ENCODE results near the gene HCN3.
A peak's percentile ranks its signal among the peaks of the same experiment; 100 is the strongest.
"Not testable (repeated sequence)": the region's sequence is repeated elsewhere in the genome, so short reads cannot be mapped to it uniquely, and the experiment has no call there.

HCN3 gene

GRCh38 chr1:155313261-155313660, 36.0 kb downstream of the HCN3 start:
- no peak for DNase-seq (ENCODE audit: low read depth)

GRCh38 chr1:155316922-155317321, 39.7 kb downstream of the HCN3 start:
- no peak for DNase-seq (ENCODE audit: low read depth)

DNA sequence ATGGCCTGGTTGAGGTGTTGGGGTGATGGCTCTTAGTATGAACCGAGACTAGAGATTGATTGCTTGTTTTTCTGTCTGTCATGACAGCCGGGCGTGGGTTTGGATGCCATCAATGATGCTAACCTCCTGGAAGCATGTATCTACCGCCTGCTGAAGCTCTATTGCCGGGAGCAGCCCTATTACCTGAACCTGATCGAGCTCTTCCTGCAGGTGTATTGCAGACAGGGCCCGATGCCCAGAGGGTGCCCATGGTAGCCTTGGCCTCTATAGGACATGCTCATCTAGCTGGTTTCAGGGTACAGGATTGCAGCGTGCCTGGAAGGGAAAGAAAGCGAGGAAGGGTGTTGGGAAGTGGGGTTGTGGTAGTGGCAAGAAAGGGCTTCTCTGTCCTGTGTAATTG, 40.8 kb downstream of the HCN3 start:
- DNase-seq (ENCODE audit: low read depth), result no peak

GRCh38 chr1:155319536-155319935, 42.3 kb downstream of the HCN3 start:
- DNase-seq (ENCODE audit: low read depth), result no peak

DNA sequence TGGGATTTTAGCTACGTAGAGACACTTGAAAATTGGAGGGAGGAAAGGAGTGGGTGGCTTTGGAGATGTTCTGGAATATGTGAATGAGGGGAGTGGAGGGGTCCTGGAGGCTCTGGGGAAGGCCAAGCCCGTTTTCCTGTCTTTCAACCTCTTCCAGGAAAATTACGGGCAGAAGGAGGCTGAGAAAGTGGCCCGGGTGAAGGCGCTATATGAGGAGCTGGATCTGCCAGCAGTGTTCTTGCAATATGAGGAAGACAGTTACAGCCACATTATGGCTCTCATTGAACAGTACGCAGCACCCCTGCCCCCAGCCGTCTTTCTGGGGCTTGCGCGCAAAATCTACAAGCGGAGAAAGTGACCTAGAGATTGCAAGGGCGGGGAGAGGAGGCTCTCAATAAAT, 43.0 kb downstream of the HCN3 start:
- DNase-seq (ENCODE audit: low read depth), result peak; percentile 22

GRCh38 chr1:155320661-155321617, 43.7 kb downstream of the HCN3 start, which contains the start of gene RUSC1:
TSS of gene RUSC1 (plus strand) at chr1:155320894. CDS start at chr1:155321774, 880 bp downstream.
- peak; percentile 70 for DNase-seq (ENCODE audit: low read depth)

DNA sequence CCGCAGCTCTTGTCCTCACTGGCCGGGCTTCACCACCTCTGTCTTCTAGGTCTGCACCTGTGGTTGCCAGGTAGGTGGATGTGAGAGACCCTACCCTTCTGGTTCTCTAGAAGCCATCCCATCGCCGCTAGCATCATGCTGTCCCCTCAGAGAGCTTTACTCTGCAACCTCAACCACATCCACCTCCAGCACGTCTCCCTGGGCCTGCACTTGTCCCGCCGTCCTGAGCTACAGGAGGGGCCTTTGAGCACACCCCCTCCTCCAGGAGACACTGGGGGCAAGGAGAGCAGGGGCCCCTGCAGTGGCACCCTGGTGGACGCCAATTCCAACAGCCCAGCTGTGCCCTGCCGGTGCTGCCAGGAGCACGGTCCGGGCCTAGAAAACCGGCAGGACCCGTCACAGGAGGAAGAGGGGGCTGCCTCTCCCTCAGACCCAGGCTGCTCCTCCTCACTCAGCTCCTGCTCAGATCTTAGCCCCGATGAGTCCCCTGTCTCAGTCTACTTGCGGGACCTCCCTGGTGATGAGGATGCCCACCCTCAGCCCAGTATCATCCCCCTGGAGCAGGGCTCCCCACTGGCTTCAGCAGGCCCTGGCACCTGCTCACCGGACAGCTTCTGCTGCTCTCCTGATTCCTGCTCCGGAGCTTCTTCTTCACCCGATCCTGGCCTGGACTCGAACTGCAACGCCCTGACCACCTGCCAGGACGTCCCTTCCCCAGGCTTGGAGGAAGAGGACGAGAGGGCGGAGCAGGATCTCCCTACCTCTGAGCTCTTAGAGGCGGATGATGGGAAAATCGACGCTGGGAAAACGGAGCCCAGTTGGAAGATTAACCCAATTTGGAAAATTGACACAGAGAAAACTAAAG, 44.6 kb downstream of the HCN3 start:
- DNase-seq (ENCODE audit: low read depth), result no peak

DNA sequence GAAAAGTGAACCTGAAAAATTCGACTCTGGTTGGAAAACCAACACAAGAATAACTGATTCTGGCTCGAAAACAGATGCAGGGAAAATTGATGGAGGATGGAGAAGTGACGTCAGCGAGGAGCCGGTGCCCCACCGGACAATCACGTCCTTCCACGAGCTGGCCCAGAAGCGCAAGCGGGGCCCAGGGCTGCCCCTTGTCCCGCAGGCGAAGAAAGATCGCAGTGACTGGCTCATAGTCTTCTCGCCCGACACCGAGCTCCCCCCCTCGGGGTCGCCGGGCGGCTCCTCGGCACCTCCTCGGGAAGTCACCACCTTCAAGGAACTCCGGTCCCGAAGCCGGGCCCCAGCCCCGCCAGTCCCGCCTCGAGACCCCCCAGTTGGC, 45.3 kb downstream of the HCN3 start:
- DNase-seq (ENCODE audit: low read depth), result peak; percentile 32

GRCh38 chr1:155322953-155323728, 45.9 kb downstream of the HCN3 start:
- DNase-seq (ENCODE audit: low read depth), result peak; percentile 98

DNA sequence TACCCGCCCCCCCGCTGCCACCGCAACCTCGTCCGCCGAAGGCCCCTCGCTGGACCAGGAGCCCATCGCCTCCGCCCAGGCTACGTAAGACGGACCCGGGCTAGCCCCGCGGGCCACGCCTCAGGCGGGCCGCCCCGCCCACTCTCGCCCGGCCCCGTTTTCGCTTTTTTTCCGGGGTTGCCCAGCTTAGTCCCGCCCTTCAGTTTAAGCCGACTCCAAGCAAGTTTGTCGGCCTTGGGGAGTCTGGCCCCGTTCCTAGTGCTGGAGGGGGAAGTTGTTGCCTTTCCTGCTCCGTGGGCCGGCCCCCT, 46.4 kb downstream of the HCN3 start:
- DNase-seq (ENCODE audit: low read depth), result peak; percentile 92

DNA sequence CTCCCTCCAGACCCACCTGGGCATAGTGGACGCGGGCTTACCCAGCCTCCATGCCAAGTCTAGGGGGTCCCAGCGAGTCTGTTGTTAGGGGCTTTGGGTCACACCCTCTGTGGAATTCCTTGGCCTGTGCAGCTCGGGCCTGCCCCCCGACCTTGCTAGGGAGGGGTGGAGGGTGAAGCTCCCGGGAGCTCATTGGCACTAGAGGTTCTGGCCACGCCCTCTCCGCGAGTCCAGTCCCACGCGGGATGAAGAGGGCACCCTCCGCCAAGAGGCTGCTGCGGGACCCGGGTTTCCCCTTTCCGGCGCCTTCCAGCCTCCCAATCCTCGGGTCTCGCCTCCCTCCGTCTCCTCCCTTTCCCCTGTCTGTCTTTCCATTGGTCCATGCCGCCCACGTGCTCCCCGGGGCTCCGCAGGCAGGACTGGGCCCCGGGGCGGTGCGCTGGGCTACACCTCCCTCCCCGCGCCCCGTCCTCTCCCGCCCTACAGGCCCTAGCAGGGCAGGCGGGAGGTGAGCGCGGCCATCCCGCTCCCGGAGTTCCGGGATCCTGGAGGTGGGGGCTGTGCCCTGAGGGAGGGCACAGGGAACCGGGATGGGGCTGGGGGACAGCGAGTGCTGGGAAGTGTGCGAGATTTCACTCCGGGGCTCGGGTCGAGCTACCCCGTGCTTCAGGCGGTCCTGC, 46.9 kb downstream of the HCN3 start:
- peak; percentile 98 for DNase-seq (ENCODE audit: low read depth)

DNA sequence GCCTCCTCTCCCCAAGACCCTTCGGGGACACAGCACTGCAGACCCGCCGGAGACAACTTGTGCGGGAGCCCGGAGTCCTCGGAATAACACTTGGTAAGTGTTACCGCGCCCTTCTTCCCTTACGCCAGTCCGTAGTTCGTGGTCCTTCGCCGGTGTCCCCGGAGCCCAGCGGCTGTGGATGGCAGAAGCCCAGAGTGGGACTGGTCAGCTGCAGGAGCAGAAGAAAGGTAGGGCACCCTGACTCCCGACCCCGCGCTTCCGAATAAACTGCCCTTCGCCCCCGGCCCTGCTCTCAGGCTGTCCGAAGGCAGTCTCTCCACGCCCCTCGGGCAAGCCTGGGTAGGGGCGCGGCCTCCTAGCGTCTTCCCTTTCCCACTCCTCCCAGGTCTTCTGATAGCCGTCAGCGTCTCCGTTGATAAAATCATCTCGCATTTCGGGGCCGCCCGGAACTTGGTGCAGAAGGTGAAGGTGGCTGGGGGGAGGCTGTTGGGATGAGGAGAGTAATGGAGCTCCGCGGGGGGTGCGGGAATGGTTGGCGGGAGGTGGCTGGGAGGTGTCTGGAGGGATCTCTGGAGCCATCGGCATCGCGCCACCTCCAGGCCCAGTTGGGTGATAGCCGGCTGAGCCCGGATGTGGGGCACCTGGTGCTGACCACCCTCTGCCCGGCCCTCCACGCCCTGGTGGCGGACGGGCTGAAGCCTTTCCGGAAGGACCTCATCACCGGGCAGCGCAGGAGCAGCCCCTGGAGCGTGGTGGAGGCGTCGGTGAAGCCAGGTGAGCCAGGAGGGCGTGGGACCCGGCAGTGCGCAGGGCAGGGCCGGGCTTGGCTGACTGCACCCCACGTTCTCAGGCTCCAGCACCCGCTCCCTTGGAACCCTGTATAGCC, 47.7 kb downstream of the HCN3 start:
- DNase-seq (ENCODE audit: low read depth), result peak; percentile 32

DNA sequence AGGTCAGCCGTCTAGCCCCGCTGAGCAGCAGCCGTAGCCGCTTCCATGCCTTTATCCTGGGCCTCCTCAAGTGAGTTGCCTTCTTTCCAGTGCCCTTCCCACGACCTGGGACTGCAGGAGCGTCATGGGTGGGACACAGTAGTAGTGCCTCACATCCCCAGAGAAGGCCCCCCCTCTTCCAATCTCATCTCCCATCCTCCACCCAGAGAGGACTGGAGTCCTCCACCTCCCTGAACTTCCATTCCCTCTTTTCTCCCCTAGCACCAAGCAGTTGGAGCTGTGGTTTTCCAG, 48.3 kb downstream of the HCN3 start:
- DNase-seq (ENCODE audit: low read depth), result no peak

DNA sequence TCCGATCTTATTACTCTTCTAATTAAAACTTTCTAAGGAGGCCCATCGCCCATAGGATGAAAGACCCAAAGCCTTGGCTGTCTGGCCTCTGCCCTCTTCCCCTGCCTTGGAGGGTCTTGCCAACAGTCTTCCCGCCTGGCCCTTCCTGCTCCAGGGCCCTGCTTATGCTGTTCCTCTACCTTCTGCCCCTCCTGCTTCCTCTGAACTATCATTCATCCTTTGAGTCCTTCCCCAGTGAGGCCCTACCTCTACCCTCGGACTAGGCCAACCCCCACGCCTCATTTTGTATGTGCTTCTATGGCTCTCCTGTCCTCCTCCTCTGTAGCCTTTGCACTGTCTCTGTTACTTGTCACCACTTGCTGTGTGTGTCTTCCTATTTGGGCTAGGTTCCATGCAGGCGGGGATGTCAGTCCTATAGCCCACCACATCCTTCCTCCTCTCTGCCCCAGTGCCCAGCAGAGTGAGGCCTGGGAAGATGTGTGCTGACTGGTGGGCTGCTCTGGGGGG, 48.8 kb downstream of the HCN3 start:
- no peak for DNase-seq (ENCODE audit: low read depth)

DNA sequence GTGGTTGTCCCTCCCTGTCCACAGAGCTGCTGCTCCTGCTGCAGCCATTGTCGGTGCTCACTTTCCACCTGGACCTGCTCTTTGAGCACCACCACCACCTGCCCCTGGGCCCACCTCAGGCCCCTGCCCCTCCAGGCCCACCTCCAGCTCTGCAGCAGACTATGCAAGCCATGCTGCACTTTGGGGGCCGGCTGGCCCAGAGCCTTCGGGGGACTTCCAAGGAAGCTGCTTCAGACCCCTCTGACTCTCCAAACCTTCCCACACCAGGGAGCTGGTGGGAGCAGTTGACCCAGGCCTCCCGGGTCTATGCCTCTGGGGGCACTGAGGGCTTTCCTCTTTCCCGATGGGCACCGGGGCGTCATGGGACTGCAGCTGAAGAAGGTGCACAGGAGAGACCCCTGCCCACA, 49.4 kb downstream of the HCN3 start:
- DNase-seq (ENCODE audit: low read depth), result no peak

- DNase-seq (ENCODE audit: low read depth), result no peak
Measured at GRCh38 chr1:155327981-155328380, 50.7 kb downstream of the HCN3 start.

GRCh38 chr1:155328856-155329255, 51.6 kb downstream of the HCN3 start:
- DNase-seq (ENCODE audit: low read depth), result not testable (repeated sequence)

GRCh38 chr1:155329980-155330598, 52.8 kb downstream of the HCN3 start:
- no peak for DNase-seq (ENCODE audit: low read depth)

GRCh38 chr1:155334962-155335361, 57.7 kb downstream of the HCN3 start:
- no peak for DNase-seq (ENCODE audit: low read depth)

Data from fibroblast of gingiva (primary cell).